ENCODE results near the gene ADAP2. TPM values are rescaled to one million over a fixed set of nuclear protein-coding genes. Genes with fewer than 3 reads are reported as not detected.
A peak's percentile ranks its signal among the peaks of the same experiment; 100 is the strongest.

ADAP2 gene
- total RNA-seq, 2 experiments from 2014 or later, result 0.92 to 1.5 TPM

DNA sequence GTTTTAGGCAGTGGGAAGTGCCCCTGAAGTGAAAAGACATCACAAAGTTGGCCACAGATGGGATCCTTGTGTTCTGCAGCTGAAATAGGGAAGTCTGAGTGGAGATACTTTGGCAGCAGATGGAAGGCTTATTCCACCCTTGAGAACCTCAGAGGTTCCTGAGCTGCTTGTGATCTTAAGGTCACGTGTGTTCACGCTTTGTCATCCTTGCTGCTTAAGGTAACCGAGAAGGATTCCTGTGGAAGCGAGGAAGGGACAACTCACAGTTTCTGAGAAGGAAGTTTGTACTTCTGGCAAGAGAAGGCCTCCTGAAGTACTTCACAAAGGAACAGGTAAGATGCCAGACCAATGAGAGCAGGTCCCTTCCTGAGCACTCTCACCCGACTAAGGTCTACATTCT lies 12.2 kb downstream of the ADAP2 start:
- Mint-ChIP-seq H3K9me3 (no peaks in the 10 kb centered on the region), H3K36me3 (ENCODE audit: low read depth) (no peaks in the 10 kb centered on the region), H3K4me1 (ENCODE audit: low read depth) (no peaks in the 10 kb centered on the region), H3K27me3 (no peaks in the 10 kb centered on the region), H3K4me3 (no peak overlapping the region), H3K27ac (no peak overlapping the region)
- intact Hi-C loops (cut with micrococcal nuclease), result no loop called here
- ATAC-seq (no peak), DNase-seq (no peak)
- ChIA-PET CTCF (no interaction called here), POLR2A (no interaction called here)
- no peak for TF ChIP-seq CTCF (IDR thresholded peaks at IDR 0.05)

DNA sequence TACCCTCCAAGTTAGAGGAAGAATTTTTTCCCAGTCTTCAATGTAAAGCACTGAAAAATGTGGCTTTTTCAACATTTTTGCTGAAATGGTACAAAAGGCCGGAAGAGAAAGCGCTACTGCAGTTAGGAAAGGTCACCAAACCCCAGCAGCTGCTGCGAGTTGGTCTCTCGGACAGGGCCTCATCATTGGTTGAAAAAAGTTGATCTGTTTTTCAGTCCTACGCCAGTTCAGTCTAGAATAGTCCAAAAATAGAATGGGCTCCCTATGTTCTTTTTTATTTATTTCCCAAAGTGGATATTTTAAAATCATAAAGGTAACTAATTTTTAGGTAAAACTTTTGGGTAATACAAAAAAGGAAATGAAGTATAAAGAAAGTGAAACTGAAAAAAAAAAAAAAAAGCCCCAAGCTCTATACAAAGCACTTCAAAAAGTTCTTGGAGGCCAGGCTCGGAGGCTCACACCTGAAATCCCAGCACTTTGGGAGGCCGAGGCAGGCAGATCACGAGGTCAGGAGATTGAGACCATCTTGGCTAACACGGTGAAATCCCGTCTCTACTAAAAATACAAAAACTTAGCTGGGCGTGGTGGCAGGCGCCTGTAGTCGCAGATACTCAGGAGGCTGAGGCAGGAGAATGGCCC lies 17.4 kb downstream of the ADAP2 start:
- Mint-ChIP-seq H3K4me1 (ENCODE audit: low read depth) (no peaks in the 10 kb centered on the region), H3K27me3 (no peaks in the 10 kb centered on the region), H3K9me3 (no peaks in the 10 kb centered on the region), H3K27ac (no peak overlapping the region), H3K4me3 (no peak overlapping the region), H3K36me3 (ENCODE audit: low read depth) (no peaks in the 10 kb centered on the region)
- intact Hi-C loops (cut with micrococcal nuclease), result no loop called here
- ChIA-PET CTCF (interaction anchor here (0.8 to 1.0 kb wide), 2 partner anchors 31 to 32 kb away, joined by 3 read pairs; partner anchors contain the start of gene RNF135), POLR2A (interaction anchor here (0.7 to 1.7 kb wide), 2 partner anchors 33 to 614 kb away, joined by 3 to 4 read pairs; partner anchors contain the start of gene TEFM)
- DNase-seq (peak; percentile 17), ATAC-seq (no peak)
- TF ChIP-seq CTCF (IDR thresholded peaks at IDR 0.05), result no peak

DNA sequence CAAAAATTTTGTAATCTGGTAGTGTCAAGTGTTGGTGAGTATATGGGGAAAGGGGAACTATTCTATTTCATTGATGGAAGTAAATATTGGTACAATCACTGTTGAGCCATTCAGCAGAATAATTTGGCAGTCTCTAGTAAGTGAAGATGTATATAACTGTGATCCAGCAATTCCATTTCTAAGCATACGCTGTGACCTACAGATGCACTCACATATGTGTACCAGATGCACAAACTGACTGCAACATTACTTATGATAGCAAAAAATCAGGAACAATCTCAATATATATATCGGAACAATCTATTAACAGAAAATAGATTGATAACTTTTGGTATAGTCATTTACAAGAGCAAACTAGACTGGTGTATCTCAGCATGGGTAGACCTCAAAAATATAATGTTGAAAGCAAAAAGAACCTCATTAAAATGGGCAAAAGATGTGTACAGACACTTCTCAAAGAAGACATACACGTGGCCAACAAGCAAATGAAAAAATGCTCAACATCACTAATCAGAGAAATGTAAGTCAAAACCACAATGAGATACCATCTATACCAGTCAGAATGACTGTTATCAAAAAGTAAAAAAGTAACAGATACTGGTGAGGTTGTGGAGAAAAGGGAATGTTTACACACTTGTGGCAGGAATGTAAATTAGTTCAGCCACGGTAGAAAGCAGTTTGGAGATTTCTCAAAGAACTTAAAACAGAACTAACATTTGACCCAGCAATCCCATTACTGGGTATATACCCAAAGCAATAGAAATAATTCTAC lies 20.7 kb downstream of the ADAP2 start:
- H3K4me3 Mint-ChIP-seq, result no peak overlapping the region
- H3K27ac Mint-ChIP-seq, result no peak overlapping the region
- no peak for ATAC-seq
- ChIA-PET POLR2A (no interaction called here), CTCF (no interaction called here)
- H3K36me3 Mint-ChIP-seq (ENCODE audit: low read depth), result no peaks in the 10 kb centered on the region
- H3K9me3 Mint-ChIP-seq, result no peaks in the 10 kb centered on the region
- DNase-seq, result no peak
- H3K27me3 Mint-ChIP-seq, result no peaks in the 10 kb centered on the region
- intact Hi-C loops (cut with micrococcal nuclease), result no loop called here
- H3K4me1 Mint-ChIP-seq (ENCODE audit: low read depth), result no peaks in the 10 kb centered on the region
- no peak for TF ChIP-seq CTCF (IDR thresholded peaks at IDR 0.05)

DNA sequence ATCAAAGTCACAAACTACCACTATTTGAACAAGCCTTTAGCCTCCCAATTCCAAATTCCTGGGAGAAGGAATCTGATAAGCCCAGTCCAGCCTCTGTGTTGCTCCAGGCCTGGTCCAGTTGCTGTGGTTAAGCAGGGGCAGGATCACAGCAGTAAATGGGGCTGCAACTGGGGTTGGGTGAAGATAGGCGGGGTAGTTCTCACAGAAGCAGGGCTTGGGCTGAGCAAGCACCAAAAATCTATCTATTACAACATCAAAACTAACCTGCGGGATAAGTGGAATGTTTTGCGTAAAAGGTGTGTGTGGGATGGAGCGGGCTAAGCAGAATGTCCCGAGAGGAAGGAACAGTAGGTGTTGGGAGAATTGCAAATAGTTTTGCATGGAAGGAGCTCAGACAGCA lies 26.1 kb downstream of the ADAP2 start:
- no peak for TF ChIP-seq CTCF (IDR thresholded peaks at IDR 0.05)
- DNase-seq (no peak), ATAC-seq (no peak)
- Mint-ChIP-seq H3K36me3 (ENCODE audit: low read depth) (no peaks in the 10 kb centered on the region), H3K4me3 (no peak overlapping the region), H3K9me3 (no peaks in the 10 kb centered on the region), H3K27me3 (no peaks in the 10 kb centered on the region), H3K4me1 (ENCODE audit: low read depth) (no peaks in the 10 kb centered on the region), H3K27ac (no peak overlapping the region)
- ChIA-PET POLR2A (no interaction called here), CTCF (no interaction called here)
- intact Hi-C loops (cut with micrococcal nuclease), result no loop called here

DNA sequence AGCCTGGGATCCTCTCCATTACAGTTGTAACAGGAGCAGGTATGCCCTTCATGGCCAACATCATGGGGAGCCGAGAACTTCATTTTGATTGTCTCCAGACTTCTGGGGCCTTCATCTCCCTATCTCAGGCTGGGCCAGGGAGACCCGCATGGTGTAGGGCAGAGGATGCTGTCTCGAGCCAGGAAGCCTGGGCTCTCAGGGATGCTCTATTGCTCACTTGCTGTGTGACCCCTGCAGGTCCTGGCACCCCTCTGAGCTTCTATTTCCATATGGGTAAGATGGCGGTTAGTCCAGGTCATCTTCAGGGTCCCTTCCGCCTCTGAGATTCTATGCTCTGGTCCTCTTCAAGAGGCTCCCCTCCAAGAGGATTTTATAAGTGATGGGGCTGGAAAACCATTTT lies 28.4 kb downstream of the ADAP2 start:
- no peaks in the 10 kb centered on the region for H3K4me1 Mint-ChIP-seq (ENCODE audit: low read depth)
- no peaks in the 10 kb centered on the region for H3K27me3 Mint-ChIP-seq
- H3K4me3 Mint-ChIP-seq, result no peak overlapping the region
- intact Hi-C loops (cut with micrococcal nuclease), result no loop called here
- no peaks in the 10 kb centered on the region for H3K9me3 Mint-ChIP-seq
- ChIA-PET POLR2A (no interaction called here), CTCF (no interaction called here)
- H3K36me3 Mint-ChIP-seq (ENCODE audit: low read depth), result no peaks in the 10 kb centered on the region
- no peak overlapping the region for H3K27ac Mint-ChIP-seq
- no peak for TF ChIP-seq CTCF (IDR thresholded peaks at IDR 0.05)
- ATAC-seq (no peak), DNase-seq (no peak)
